ENCODE data around the gene RNF126. TPM values are rescaled to one million over a fixed set of nuclear protein-coding genes. Genes with fewer than 3 reads are reported as not detected.

RNF126 gene
- total RNA-seq, 1 donor from 2014 or later = 12.0 TPM

- H3K36me3 ChIP-seq (ENCODE audit: control insufficient read depth in 3 of 3, insufficient read depth in 3 of 3, low read length in 3 of 3) = peaks cover 8 to 19% (median 15%) of the 10 kb centered on the region in 3 donors
- no peaks in the 10 kb centered on the region for H3K9me3 ChIP-seq (ENCODE audit: control insufficient read depth in 3 of 3, low read length in 3 of 3)
- no peak overlapping the region for H3K9ac ChIP-seq (ENCODE audit: low read depth in 1 of 3, low read length in 3 of 3)
- no peak overlapping the region for H3K4me3 ChIP-seq (ENCODE audit: low read length in 3 of 3)
- peaks cover 0 to 7% (median 5%) of the 10 kb centered on the region in 3 donors for H3K4me1 ChIP-seq (ENCODE audit: control insufficient read depth in 3 of 3, insufficient read depth in 3 of 3, low read length in 3 of 3)
- H3K27ac ChIP-seq (ENCODE audit: low read depth, low read length) = no peak overlapping the region
- H3K27me3 ChIP-seq (ENCODE audit: control insufficient read depth in 3 of 3, insufficient read depth in 3 of 3, low read length in 3 of 3) = peaks cover 7 to 41% (median 8%) of the 10 kb centered on the region in 3 donors
These were observed 49.1 kb downstream of the RNF126 start for GRCh38 chr19:613732-614567.

- no peaks in the 10 kb centered on the region for H3K9me3 ChIP-seq (ENCODE audit: control insufficient read depth in 3 of 3, low read length in 3 of 3)
- H3K4me3 ChIP-seq (ENCODE audit: low read length in 3 of 3) = no peak overlapping the region
- H3K36me3 ChIP-seq (ENCODE audit: control insufficient read depth in 3 of 3, insufficient read depth in 3 of 3, low read length in 3 of 3) = peaks cover 0 to 9% (median 5%) of the 10 kb centered on the region in 3 donors
- H3K4me1 ChIP-seq (ENCODE audit: control insufficient read depth in 3 of 3, insufficient read depth in 3 of 3, low read length in 3 of 3) = peaks cover 0 to 7% (median 5%) of the 10 kb centered on the region in 3 donors
- H3K27ac ChIP-seq (ENCODE audit: low read depth, low read length) = no peak overlapping the region
- peaks cover 7 to 47% (median 11%) of the 10 kb centered on the region in 3 donors for H3K27me3 ChIP-seq (ENCODE audit: control insufficient read depth in 3 of 3, insufficient read depth in 3 of 3, low read length in 3 of 3)
- H3K9ac ChIP-seq (ENCODE audit: low read depth in 1 of 3, low read length in 3 of 3) = no peak overlapping the region
These were observed 50.1 kb downstream of the RNF126 start for GRCh38 chr19:612941-613340.

- H3K27ac ChIP-seq (ENCODE audit: low read depth, low read length) = no peak overlapping the region
- H3K9ac ChIP-seq (ENCODE audit: low read depth in 1 of 3, low read length in 3 of 3) = no peak overlapping the region
- H3K27me3 ChIP-seq (ENCODE audit: control insufficient read depth in 3 of 3, insufficient read depth in 3 of 3, low read length in 3 of 3) = peaks cover 7 to 53% (median 11%) of the 10 kb centered on the region in 3 donors
- H3K9me3 ChIP-seq (ENCODE audit: control insufficient read depth in 3 of 3, low read length in 3 of 3) = no peaks in the 10 kb centered on the region
- H3K4me1 ChIP-seq (ENCODE audit: control insufficient read depth in 3 of 3, insufficient read depth in 3 of 3, low read length in 3 of 3) = peaks cover 0 to 7% (median 5%) of the 10 kb centered on the region in 3 donors
- H3K4me3 ChIP-seq (ENCODE audit: low read length in 3 of 3) = no peak overlapping the region
- peaks cover 0 to 4% (median 0%) of the 10 kb centered on the region in 3 donors for H3K36me3 ChIP-seq (ENCODE audit: control insufficient read depth in 3 of 3, insufficient read depth in 3 of 3, low read length in 3 of 3)
These were observed 51.5 kb downstream of the RNF126 start for GRCh38 chr19:611481-611868.

GRCh38 chr19:610801-611480, 52.1 kb downstream of the RNF126 start:
- Histone ChIP-seq H3K9ac (ENCODE audit: low read depth in 1 of 3, low read length in 3 of 3) (no peak overlapping the region), H3K27me3 (ENCODE audit: control insufficient read depth in 3 of 3, insufficient read depth in 3 of 3, low read length in 3 of 3) (peaks cover 7 to 53% (median 11%) of the 10 kb centered on the region in 3 donors), H3K36me3 (ENCODE audit: control insufficient read depth in 3 of 3, insufficient read depth in 3 of 3, low read length in 3 of 3) (peaks cover 0 to 4% (median 0%) of the 10 kb centered on the region in 3 donors), H3K4me1 (ENCODE audit: control insufficient read depth in 3 of 3, insufficient read depth in 3 of 3, low read length in 3 of 3) (peaks cover 0 to 7% (median 5%) of the 10 kb centered on the region in 3 donors), H3K27ac (ENCODE audit: low read depth, low read length) (peak overlapping the region; percentile 1), H3K9me3 (ENCODE audit: control insufficient read depth in 3 of 3, low read length in 3 of 3) (no peaks in the 10 kb centered on the region), H3K4me3 (ENCODE audit: low read length in 3 of 3) (peak overlapping the region in 1 of 3 donors; percentile 27)

- H3K9me3 ChIP-seq (ENCODE audit: control insufficient read depth in 3 of 3, low read length in 3 of 3) = no peaks in the 10 kb centered on the region
- H3K36me3 ChIP-seq (ENCODE audit: control insufficient read depth in 3 of 3, insufficient read depth in 3 of 3, low read length in 3 of 3) = peaks cover 0 to 4% (median 0%) of the 10 kb centered on the region in 3 donors
- peak overlapping the region; percentile 1 for H3K27ac ChIP-seq (ENCODE audit: low read depth, low read length)
- H3K4me1 ChIP-seq (ENCODE audit: control insufficient read depth in 3 of 3, insufficient read depth in 3 of 3, low read length in 3 of 3) = peaks cover 0 to 7% (median 5%) of the 10 kb centered on the region in 3 donors
- peak overlapping the region in 1 of 3 donors; percentile 27 for H3K4me3 ChIP-seq (ENCODE audit: low read length in 3 of 3)
- peaks cover 2 to 48% (median 11%) of the 10 kb centered on the region in 3 donors for H3K27me3 ChIP-seq (ENCODE audit: control insufficient read depth in 3 of 3, insufficient read depth in 3 of 3, low read length in 3 of 3)
- no peak overlapping the region for H3K9ac ChIP-seq (ENCODE audit: low read depth in 1 of 3, low read length in 3 of 3)
These were observed 52.8 kb downstream of the RNF126 start for GRCh38 chr19:610071-610800.

- peaks cover 0 to 7% (median 5%) of the 10 kb centered on the region in 3 donors for H3K4me1 ChIP-seq (ENCODE audit: control insufficient read depth in 3 of 3, insufficient read depth in 3 of 3, low read length in 3 of 3)
- no peak overlapping the region for H3K9ac ChIP-seq (ENCODE audit: low read depth in 1 of 3, low read length in 3 of 3)
- H3K4me3 ChIP-seq (ENCODE audit: low read length in 3 of 3) = no peak overlapping the region
- H3K9me3 ChIP-seq (ENCODE audit: control insufficient read depth in 3 of 3, low read length in 3 of 3) = no peaks in the 10 kb centered on the region
- H3K27me3 ChIP-seq (ENCODE audit: control insufficient read depth in 3 of 3, insufficient read depth in 3 of 3, low read length in 3 of 3) = peaks cover 2 to 38% (median 7%) of the 10 kb centered on the region in 3 donors
- no peaks in the 10 kb centered on the region for H3K36me3 ChIP-seq (ENCODE audit: control insufficient read depth in 3 of 3, insufficient read depth in 3 of 3, low read length in 3 of 3)
- H3K27ac ChIP-seq (ENCODE audit: low read depth, low read length) = no peak overlapping the region
These were observed 54.0 kb downstream of the RNF126 start for GRCh38 chr19:609004-609346.

- no peak overlapping the region for H3K4me3 ChIP-seq (ENCODE audit: low read length in 3 of 3)
- no peaks in the 10 kb centered on the region for H3K36me3 ChIP-seq (ENCODE audit: control insufficient read depth in 3 of 3, insufficient read depth in 3 of 3, low read length in 3 of 3)
- no peaks in the 10 kb centered on the region for H3K9me3 ChIP-seq (ENCODE audit: control insufficient read depth in 3 of 3, low read length in 3 of 3)
- H3K27me3 ChIP-seq (ENCODE audit: control insufficient read depth in 3 of 3, insufficient read depth in 3 of 3, low read length in 3 of 3) = peaks cover 2 to 37% (median 7%) of the 10 kb centered on the region in 3 donors
- H3K4me1 ChIP-seq (ENCODE audit: control insufficient read depth in 3 of 3, insufficient read depth in 3 of 3, low read length in 3 of 3) = peaks cover 0 to 7% (median 5%) of the 10 kb centered on the region in 3 donors
- H3K27ac ChIP-seq (ENCODE audit: low read depth, low read length) = no peak overlapping the region
- H3K9ac ChIP-seq (ENCODE audit: low read depth in 1 of 3, low read length in 3 of 3) = no peak overlapping the region
These were observed 54.6 kb downstream of the RNF126 start for GRCh38 chr19:608155-609003.

- Histone ChIP-seq H3K36me3 (ENCODE audit: control insufficient read depth in 3 of 3, insufficient read depth in 3 of 3, low read length in 3 of 3) (no peaks in the 10 kb centered on the region), H3K4me3 (ENCODE audit: low read length in 3 of 3) (no peak overlapping the region), H3K9ac (ENCODE audit: low read depth in 1 of 3, low read length in 3 of 3) (no peak overlapping the region), H3K4me1 (ENCODE audit: control insufficient read depth in 3 of 3, insufficient read depth in 3 of 3, low read length in 3 of 3) (peaks cover 0 to 7% (median 5%) of the 10 kb centered on the region in 3 donors), H3K27ac (ENCODE audit: low read depth, low read length) (no peak overlapping the region), H3K27me3 (ENCODE audit: control insufficient read depth in 3 of 3, insufficient read depth in 3 of 3, low read length in 3 of 3) (peaks cover 2 to 31% (median 7%) of the 10 kb centered on the region in 3 donors), H3K9me3 (ENCODE audit: control insufficient read depth in 3 of 3, low read length in 3 of 3) (no peaks in the 10 kb centered on the region)
These were observed 55.5 kb downstream of the RNF126 start for GRCh38 chr19:607301-608154.
